ENCODE results near the gene HIVEP3.

Gene HIVEP3

GRCh38 chr1:41762251-41762650 lies 156.5 kb downstream of the HIVEP3 start:
- no peak for DNase-seq (ENCODE audit: low read depth in 2 of 2)

GRCh38 chr1:41758904-41759548 lies 159.7 kb downstream of the HIVEP3 start:
- DNase-seq (ENCODE audit: low read depth in 2 of 2) = no peak

- DNase-seq (ENCODE audit: low read depth in 2 of 2) = no peak
These were observed 160.2 kb downstream of the HIVEP3 start for GRCh38 chr1:41758500-41758899.

GRCh38 chr1:41754540-41754939 lies 164.2 kb downstream of the HIVEP3 start:
- DNase-seq (ENCODE audit: low read depth in 2 of 2) = peak in 1 of 2 donors; percentile 31

- no peak for DNase-seq (ENCODE audit: low read depth in 2 of 2)
These were observed 166.1 kb downstream of the HIVEP3 start for GRCh38 chr1:41752514-41753170.

GRCh38 chr1:41751804-41752513 lies 166.8 kb downstream of the HIVEP3 start:
- DNase-seq (ENCODE audit: low read depth in 2 of 2) = no peak

- DNase-seq (ENCODE audit: low read depth in 2 of 2) = no peak
These were observed 168.6 kb downstream of the HIVEP3 start for GRCh38 chr1:41749991-41750745.

GRCh38 chr1:41745022-41745421 lies 173.7 kb downstream of the HIVEP3 start:
- DNase-seq (ENCODE audit: low read depth in 2 of 2) = no peak

GRCh38 chr1:41743366-41743765 lies 175.4 kb downstream of the HIVEP3 start:
- no peak for DNase-seq (ENCODE audit: low read depth in 2 of 2)

GRCh38 chr1:41742219-41742618 lies 176.5 kb downstream of the HIVEP3 start:
- DNase-seq (ENCODE audit: low read depth in 2 of 2) = no peak

GRCh38 chr1:41741244-41741643 lies 177.5 kb downstream of the HIVEP3 start:
- DNase-seq (ENCODE audit: low read depth in 2 of 2) = peak in 1 of 2 donors; percentile 66

- no peak for DNase-seq (ENCODE audit: low read depth in 2 of 2)
These were observed 178.0 kb downstream of the HIVEP3 start for GRCh38 chr1:41740630-41741239.

GRCh38 chr1:41740058-41740457 lies 178.7 kb downstream of the HIVEP3 start:
- DNase-seq (ENCODE audit: low read depth in 2 of 2) = no peak

GRCh38 chr1:41739061-41739955 lies 179.4 kb downstream of the HIVEP3 start:
- DNase-seq (ENCODE audit: low read depth in 2 of 2) = peak; percentile 84 to 88

- DNase-seq (ENCODE audit: low read depth in 2 of 2) = no peak
These were observed 180.2 kb downstream of the HIVEP3 start for GRCh38 chr1:41738475-41738874.

- DNase-seq (ENCODE audit: low read depth in 2 of 2) = no peak
These were observed 180.7 kb downstream of the HIVEP3 start for GRCh38 chr1:41738006-41738405.

GRCh38 chr1:41735631-41736260 lies 183.0 kb downstream of the HIVEP3 start:
- DNase-seq (ENCODE audit: low read depth in 2 of 2) = no peak

- DNase-seq (ENCODE audit: low read depth in 2 of 2) = no peak
These were observed 183.6 kb downstream of the HIVEP3 start for GRCh38 chr1:41735139-41735538.

GRCh38 chr1:41734201-41734970 lies 184.3 kb downstream of the HIVEP3 start:
- DNase-seq (ENCODE audit: low read depth in 2 of 2) = no peak

All from stimulated activated CD8-positive, alpha-beta memory T cell treated with anti-CD3 and anti-CD28 coated beads, Interleukin-15, amount 100 ng/mL, for 48 hours (primary cell).